Body of pancreas (tissue), 4 donors: ENCODE data around the gene TRIB2.

ENCODE experiments used
- CTCF ChIP-seq, 7 experiments: fragments of 450-650 bp in 4 of 7; fragments of 200-600 bp in 3 of 7; sonication (generic) in 3 of 7; IDR thresholded peaks; one replicate each; pipeline ENCODE4 v1.5.1; 2016 to 2019; ENCODE audit warnings: antibody characterized with exemption in 7 of 7
- POLR2A ChIP-seq, 3 donors: fragments of 450-650 bp; IDR thresholded peaks; one replicate each; pipeline ENCODE4 v1.6.1; 2016; ENCODE audit warnings: antibody characterized with exemption in 3 of 3, mild to moderate bottlenecking in 2 of 3

- TF ChIP-seq CTCF (IDR thresholded peaks at IDR 0.05), result no peak
- TF ChIP-seq POLR2A (IDR thresholded peaks at IDR 0.05), result no peak
Measured at GRCh38 chr2:12759248-12759647, 42.5 kb downstream of the TRIB2 start.
